Measurements from ENCODE around the gene SLITRK5.

Gene SLITRK5

DNA sequence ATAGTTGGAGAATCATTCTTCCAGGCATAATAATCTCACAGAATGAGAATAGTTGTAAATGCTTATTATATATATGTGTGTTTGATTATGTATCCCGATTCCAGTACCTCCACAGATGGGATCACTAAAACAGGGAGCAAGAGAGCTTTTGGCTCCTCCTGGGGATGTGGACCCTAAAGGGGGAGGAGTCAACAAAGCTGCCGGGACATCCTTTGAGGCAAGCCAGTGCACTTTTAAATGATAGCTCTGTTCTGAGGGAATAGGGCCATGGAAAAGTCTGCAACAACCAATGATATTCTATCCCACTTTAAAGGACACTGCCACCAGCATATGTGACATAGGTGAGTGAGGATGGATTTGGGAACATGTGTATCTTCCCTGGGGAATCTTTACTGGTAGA lies 40.8 kb downstream of the SLITRK5 start:
- DNase-seq: no peak

Data from hypothalamus (tissue), 51 donors.